Activated T-cell treated with anti-CD3 and anti-CD28 coated beads, Interleukin-2, amount 50 U/mL, for 48 hours (primary cell): ENCODE data around the gene RIPK3.

ENCODE experiments used
- DNase-seq, 2 experiments: peaks; one replicate each; pipeline ENCODE4 v3.0.0-alpha.2; 2020

RIPK3 gene

DNA sequence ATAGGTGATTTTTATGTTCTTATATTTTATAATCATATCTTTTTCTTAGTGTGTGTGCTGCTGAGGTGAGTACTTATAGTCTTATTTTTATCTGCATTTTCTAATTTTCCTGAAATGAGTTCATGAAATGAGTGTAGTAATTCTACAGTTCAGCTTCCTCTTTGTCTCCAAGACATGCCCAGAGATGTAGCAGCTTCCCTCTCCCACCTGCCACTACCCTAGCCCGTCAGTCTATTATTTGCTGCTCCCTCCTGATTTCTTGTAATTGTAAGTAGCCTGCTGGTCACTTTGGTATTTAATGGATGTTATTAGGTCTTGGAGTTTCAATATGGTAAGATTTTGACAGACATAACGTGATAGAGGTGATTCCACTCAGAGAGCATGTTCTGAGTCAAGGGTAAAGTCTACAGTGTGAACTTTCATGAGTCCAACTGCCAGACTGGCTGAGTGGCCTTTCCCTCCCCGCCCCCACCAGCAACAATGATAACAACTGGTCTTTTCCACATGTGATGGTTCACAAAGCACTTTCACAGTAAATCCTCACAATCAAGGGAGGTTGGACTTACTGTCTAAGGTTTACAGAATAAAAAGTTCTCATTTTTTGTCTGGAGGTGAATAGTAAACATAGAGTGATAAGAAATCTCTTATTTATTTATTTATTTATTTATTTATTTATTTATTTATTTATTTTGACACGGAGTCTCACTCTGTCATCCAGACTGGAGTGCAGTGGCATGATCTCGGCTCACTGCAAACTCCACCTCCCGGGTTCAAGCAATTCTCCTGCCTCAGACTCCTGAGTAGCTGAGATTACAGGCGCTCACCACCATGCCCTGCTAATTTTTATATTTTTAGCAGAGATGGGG, 4.2 kb upstream of the RIPK3 start:
- DNase-seq, result no peak

DNA sequence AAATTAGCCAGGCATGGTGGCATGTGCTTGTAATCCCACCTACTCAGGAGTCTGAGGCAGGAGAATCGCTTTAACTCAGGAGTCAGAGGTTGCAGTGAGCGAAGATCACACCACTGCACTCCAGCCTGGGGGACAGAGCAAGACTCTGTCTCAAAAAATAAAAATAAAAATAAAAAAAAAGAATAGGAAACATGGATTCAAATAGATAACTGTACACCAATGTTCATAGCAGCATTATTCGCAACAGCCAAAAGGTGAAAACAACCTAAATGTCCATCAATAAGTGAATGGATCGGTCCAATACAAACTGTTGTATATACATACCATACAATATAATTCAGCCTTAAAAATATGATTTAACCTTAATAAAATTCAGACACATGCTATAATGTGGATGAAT, 3.1 kb upstream of the RIPK3 start:
- DNase-seq, result no peak

DNA sequence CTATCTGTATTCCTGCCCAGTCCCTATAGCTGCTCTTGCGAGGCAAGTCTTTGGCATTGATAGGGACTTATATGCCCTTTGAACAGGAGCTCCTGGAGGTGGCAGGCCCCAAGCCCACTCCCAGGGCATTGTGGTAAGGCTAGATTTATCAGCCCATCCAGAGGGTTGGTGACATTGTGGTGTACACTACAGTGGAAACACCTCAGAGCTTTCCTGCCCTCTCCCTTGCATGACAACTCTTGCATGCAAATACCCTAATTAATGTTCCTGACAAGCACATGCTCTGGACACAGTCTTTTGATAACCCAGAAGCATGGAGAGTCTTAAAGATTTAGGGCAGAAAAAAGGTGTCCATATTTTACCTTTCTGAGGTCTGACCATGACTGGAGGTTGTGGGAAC, 815 bp upstream of the RIPK3 start:
- DNase-seq, result no peak

DNA sequence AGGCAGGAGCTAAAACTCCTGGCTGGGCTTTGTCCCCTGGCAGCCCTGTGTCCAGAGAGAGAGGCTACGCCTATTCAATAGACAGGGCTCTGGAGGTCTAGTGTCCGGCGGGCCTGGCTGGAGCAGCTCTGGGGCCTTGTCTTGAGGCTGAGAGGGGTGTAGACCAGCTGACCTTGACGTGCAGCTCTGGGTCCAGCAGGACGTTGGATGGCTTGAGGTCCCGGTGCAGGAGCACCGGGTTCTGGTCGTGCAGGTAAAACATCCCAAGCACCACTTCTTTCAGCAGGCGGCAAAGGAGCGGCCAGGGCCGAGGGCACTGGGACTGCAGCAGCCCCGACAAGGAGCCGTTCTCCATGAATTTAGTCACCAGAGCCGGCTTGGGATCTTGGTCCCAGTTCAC, 948 bp downstream of the RIPK3 start:
- no peak for DNase-seq

DNA sequence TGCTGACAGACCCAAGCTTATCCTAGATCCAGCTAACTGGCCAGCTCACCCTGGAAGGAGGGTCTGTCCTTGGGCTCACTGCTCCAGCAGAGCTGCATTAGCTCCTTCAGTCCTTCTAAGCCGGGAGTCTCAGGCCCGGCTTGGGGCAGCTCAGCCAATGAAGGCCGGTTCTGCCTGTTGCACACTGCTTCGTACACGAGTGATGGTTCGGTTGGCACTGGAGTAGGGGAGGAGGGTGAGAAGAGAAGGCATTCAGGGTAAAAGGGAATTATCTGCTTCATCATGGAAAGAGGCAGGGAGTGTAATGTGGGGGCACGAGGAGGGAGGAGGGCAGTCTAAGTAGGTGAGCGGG, 2.0 kb downstream of the RIPK3 start:
- no peak for DNase-seq

DNA sequence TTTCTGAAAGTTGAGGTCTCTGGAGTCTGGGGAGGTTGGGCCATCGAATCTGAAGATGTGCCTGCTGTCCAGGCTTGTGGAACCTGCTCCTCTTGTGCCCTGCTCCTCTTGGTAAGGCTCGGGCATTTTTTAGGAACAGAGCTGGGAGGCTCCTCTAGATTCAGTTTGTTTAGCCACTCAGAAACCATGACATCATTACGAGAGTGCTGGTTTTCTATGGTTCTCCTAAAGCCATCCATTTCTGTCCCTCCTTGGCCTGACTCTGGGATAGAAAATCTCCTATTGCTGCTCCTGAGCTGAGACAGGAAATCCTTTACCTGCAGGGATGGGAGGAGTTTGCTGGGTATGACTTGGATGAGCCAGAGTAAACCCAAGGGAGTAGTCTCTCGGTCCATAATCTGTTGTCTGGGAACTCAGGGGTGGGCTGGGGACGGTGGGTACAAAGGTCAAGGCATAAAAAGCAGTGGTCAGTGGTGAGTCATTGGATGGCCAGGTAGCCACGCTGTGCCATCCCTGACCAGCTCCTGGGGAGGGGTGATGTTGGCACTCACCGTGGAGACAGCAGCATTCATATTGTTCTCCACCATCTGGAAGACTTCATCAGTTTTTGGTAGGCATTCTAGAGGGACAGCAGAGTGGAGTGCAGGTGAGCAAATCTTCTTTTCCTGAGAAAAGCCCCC, 2.5 kb downstream of the RIPK3 start:
- no peak for DNase-seq

DNA sequence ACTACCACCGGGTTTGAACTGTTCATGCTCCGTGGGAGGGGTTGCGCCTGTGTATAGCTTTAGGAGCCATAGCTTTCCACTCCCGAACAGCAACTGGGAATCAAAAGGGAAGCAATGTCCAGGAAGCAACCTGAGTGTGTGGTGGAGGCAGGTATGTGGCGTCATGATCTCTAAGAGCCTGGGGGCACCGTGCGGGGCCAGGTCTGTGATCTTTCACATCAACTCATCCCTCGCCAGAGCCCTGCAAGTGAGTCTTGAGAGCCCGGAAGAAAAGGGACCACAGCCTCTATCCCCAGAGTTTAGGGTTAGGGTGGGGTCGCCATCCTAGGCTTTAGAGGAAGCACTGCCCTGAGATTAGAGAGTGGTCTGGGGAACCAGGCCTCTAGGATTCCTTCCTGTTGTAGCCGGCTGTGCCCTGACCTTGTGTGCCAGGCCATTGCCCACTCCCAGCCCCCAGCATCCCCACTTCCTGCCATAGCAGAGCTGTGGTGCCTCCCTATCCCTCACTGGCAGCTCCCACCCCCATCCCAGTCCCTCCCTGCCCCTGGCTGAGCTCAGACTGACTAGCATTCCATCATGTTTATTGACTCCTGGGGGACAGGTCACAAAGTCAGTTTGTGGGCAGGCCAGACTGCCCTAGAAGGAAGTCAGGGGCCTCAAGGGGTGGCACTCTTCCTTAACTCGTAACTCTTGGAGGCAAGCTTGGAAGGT, 4.2 kb downstream of the RIPK3 start:
- no peak for DNase-seq

DNA sequence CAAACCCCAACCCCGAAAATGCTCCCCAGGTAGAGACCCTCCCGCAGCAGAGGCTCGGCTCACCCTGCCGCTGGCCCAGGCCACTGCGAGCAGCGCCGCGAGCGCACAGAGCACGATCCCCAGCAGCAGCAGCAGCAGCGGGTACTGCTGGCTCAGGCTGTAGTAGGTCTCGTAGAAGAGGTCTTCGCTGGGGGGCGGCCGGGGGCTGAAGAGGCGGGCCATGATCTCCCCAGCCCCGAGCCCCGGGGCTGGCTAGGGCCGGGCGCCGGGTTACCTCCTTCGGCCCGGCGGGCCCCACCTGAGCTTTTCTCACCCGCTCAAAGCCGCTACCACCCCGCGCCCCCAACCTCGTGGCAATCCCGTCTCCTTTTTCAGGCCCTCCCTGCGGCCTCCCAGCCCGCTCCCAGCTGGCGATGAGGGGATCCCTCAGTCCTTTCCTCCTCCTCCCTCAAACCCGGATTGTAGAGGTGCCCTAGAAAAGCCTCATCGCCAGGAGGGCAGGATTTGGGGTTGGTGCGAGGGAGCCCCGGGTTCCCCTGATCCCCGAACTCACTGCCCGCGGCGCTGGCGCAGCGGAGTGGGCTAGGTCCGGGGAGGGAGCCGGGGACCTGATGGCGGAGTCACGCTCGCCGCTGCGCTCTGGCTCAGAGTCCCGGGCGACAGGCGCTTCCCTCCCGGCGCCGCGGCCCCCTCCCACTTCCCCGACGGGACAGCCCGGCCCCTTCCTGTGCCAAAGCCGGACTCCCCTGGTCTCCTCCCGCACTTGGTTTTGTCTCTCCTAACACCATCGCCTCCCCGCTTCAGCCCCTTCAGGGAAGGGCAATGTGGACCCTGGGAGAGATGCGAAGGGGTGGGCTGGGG, 5.1 kb downstream of the RIPK3 start, which contains the start of gene ADCY4:
Gene ADCY4, minus strand, starts transcription at position 641 of the 861 bp plus-strand sequence. Its CDS starts 419 bp downstream, at position 222.
- DNase-seq, result peak; percentile 47 to 57

DNA sequence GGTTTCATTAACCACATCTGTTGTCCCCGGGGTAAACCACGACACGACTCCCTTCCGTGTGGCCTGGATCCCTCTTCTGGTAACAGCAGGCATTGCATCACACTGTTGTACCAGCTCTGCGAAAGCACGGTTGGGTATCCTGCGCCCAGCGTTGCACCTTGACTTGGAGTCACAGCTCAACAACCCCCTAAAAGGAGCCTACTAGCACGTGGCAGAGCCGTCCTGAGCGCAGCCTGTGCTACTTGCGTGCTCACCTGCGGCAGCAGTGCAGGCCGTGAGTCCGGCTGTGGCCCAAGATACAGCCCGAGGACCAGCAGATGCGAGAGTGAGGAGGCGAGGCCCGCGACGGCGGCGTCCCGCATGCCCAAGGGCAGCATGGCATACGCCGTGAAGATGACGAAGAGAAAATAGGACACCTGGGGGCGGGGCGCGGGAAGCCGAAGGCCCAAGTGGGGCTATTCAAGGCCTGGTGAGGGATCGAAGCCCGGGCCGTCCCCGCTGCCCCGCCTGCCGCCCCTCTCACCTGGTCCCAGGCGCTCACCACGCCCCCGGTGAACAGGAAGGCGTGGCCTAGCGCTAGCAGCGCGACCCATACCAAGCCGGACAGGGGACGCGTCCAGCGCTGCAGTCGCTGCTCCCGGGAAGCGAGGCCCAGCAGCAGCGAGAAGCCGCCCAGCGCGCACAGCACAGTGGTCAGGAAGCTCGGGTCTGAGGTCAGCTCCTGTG, 7.4 kb downstream of the RIPK3 start:
- DNase-seq, result peak; percentile 86 to 87

DNA sequence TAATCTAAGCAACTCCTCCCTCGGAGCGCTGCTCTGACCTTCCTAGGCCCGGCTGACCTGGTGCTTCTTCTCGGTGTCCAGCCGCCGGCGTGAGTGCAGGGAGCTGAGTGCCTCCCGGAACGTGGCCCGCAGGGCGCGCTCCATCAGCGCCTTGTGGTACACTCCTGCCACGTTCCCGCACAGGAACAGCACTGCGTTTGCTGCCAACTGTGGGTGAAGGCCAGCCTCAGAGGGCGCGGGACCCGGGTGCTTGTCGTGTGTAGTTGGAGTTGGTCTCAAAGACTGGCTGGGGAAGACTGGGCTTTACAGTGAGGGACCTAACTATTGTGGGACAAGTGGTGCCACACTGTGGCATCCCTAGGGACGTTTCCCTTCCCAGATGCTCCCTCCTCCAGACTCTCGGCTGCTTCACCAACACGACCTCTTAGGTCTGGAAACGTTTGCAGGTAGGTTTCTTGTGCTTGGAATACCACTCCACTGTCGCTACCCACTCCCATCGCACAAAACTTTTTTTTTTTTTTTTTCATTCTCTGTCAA, 8.0 kb downstream of the RIPK3 start:
- peak in 1 of 2 experiments; percentile 31 for DNase-seq

DNA sequence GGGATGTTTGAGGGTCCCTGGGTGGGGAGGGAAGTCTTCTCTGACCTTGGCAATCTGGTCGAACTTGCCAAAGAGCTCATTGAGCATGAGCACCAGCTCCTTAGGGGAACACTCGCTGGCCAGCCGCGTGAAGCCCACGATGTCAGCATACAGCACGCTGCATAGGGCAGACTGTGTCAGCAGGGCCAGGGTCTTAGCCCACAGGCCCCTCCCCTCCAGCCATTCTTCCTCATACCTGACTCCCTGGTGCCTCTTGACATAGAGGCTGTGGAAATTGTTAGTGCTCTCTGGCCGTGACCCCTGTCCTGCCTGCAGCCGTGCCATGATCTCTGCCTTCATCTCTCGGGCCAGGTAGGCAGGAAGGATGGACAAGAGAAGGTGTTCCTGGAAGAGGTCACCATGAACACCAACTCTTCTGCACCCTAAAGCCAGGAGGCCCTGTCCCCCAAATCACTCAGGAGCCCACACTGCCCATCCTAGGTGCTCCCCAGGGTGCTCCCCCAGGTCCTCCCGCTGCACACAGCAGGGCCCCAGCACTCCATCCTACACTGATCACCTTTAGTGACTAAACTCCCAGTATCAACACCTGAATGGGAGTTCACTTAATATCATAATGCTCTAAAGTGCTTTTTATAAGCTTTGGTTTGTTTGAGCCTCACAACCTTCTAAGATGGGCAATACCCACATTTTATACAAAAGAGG, 8.7 kb downstream of the RIPK3 start:
- no peak for DNase-seq

DNA sequence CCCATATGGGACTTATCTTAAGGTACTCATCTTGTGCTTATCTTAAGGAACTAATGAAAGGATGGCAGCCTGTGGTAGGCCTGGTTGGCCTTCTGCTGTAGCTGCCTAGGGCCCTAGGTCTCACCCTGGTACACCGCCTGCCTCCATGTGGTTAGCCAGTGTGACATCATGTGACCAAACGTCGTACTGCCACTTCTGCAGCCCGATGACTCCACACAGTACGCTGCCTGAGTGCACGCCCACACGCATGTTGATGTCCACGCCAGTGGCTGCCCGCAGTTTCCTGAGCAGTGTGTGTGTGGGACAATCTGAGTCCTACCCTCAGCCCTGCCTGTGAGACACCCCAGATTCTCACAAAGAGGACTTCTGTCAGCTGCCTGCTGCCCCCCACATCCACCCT, 10.1 kb downstream of the RIPK3 start:
- peak; percentile 66 to 74 for DNase-seq

DNA sequence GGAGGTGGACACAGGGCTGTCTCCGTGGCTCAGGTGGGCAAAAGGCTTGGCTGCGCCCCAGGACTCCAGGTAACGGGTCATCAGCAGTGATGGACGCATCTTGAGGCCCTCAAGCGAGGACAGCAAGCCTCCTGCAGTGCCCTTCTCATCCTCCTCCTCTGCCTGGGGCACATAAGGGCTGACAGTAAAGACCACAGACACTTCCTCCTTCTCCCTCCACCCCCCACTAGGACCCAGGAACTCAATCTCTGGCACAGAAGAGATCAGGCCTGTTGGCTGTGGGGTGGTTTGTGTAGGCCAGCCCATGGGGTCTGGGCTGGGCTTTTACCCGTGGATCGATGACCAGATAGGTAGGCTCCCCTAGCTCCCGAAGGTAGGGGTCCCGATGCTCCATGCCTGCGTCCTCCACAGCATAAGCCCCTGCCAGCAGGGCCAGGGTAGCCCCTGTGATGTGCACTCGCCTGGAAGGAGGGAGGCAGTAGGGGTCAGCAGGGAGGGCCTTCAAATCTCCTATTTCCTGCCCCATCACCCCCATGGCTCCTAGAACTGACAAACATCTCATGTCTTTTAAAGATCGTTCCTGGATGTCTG, 10.6 kb downstream of the RIPK3 start:
- no peak for DNase-seq

DNA sequence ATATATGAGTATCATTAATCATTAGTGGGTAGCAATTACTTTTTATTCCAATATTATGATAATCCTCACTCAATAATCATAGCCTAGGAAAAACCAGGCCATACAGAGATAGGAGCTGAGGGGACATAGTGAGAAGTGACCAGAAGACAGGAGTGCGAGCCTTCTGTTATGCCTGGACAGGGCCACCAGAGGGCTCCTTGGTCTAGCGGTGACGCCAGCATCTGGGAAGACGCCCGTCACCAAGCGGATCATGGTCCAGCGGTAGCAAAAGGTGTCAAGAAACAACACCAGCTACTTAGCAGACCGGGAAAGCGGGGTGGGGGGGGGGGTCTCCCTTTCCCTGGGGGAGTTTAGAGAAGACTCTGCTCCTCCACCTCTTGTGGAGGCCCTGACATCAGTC, 11.9 kb downstream of the RIPK3 start:
- DNase-seq, result peak; percentile 35 to 59

DNA sequence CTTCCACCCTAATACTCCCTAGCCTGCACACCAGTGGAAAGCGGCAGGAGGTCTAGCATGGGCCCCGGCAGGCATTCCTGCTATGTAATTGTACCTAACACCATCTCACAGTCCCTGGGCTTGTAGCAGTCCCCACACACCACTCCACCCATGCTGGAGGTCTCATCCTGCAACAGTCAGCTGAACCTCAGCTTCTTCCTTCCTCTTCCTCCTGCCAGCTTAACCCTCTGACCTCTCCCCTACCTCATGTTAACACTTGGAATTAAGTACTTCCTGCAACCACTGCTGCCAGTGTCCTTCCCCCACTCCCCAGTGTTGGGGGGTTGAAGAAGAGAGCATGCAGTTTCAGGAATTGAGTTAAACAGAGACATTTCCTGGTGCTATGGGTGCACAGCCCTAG, 12.5 kb downstream of the RIPK3 start:
- no peak for DNase-seq

DNA sequence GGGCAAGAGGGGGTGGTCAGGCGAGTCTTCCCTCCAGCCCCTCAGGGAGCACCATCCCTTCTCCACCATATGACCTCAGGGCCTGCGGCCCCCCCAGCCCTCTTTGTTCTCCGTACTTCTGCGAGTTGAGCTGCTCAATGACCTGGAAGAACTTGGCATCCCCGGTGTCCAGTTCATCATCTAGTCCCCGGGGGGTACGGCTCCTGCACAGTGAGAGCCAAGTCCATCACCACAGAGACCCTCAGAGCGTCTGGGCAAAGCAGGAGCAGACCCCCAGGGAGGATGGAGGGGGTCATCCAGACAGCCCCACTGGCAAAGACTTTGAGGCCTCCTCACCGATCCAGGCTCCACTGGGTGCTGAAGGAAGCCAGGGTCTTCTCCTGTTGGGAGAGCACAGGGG, 13.8 kb downstream of the RIPK3 start:
- DNase-seq, result no peak

DNA sequence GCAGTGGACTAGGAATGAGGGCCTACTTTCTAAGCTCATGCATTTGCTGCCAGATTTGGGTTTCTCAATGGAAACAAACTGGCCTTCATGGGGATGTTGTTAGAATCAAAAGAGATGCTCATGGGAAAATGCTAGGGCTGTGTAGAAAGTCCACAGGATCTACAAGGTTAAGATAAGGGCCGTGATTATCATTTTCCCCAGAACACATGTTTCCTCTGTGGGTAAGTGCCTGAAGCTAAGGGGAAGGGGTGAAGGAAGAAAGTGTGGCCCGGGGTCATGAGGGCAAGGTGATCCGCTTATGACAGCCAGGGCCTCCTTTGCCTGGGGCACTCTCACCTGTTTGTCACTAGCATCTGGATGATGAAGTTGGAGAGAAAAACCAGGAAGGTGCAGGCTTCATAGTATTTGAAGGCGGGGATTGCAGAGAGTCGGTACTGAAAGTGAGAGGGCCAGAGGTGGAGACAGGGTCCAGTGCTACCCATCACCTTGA, 14.7 kb downstream of the RIPK3 start:
- DNase-seq, result no peak

DNA sequence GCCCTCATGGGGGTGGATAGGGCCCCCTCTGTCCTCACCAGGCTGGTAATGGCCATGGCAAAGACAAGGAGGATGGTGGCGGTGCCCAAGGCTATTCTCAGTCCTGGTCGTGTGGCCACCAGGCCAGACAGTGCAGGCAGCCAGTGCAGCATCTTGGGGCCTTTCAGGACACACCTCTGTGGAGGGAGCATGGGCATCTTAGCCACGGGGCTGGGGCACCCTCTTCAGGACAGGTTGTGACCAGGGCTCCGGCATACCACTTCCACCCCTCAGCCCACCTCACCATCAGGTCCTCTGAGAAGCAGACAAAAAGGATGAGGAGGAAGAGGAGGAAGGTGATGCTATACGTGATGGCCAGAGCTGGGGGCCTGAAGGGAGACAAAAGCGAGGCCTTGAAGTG, 15.8 kb downstream of the RIPK3 start:
- no peak for DNase-seq

DNA sequence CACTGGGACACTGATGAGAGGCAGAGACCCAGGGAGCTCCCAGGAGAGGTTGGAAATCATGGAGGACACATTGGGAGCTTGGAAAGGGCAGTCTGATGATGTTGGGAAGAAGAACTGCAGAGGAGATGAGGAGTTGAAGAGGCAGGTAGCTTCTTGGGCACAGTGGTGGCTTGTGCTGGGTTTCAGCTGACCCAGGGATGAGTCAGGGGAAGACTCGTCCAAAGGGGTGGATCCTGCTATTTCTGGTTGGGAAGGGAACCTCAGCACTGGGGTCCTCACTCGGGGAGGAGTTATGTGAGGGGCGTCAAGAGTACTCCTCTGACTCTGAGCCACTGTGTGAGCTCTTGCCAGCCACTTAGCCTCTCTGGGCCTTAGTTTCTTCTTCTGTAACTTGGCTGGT, 16.4 kb downstream of the RIPK3 start:
- DNase-seq, result no peak

DNA sequence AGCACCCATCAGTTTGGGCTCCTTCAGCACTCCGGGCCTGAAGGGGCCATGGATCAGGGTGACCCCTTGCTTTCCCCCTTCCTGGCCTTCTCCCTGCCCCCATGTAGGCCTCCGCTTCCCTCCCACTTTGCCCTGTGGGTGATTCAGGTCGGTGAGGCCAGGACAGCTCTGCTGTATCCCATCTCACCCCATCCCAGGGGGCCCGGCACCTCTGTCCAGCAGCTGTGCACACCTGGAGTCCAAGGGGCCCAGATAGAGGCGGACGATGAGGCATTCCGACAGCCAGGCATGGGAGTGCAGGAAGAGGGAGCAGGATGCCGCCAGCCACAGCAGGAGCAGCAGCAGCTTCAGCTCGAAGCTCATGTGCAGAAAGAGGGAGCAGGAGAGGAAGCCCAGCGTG, 17.1 kb downstream of the RIPK3 start:
- no peak for DNase-seq
